GM18526 (cell line): ENCODE results near the gene WDR6.

ENCODE experiments used
- POLR2A ChIP-seq: IDR thresholded peaks from 3 replicates; pipeline ENCODE4 v1.6.1; 2011; ENCODE audit not compliant: insufficient read length; ENCODE audit errors: extremely low read depth

WDR6 gene

GRCh38 chr3:49017229-49017970 is 10.2 kb downstream of the WDR6 start:
- no peak for TF ChIP-seq POLR2A

DNA sequence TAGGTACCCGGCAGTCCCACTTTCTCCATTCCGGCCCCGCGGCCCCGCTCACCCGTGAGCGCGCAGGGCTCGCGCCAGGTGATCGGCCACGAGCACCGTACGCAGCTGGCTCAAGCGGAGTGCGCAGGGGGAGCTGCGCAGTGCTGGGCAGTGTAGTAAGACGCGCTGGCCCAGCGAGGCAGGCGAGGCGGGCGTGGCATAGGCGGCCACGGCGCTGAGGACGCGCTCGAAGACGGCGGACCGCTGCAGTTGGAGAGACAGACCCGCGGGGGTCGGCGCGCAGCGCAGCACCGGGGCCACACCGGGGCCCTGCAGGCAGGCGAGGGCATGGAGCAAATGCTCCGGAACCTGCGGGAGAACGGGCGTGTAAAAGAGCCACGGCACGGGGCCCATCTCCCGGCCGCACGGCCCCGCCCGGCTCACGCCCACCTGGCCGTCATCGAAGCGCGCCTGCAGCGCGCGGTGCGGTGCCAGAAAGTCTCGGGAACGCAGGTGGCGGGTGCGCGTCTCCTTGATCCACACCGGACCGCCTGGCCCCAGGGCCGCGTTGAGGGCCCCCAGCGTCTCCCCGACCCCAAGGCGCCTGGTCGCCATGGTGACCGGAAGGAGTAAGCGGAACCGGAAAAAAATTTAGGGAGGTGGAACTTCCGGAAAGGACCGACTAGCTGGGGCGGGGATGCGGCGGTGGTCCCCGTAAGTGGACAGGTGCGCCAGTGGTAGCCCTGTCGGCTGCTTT is 10.9 kb downstream of the WDR6 start, which contains the start of gene DALRD3:
DALRD3 (minus strand) TSS at position 610 of the 736 bp plus-strand sequence; CDS start at position 594, 16 bp downstream.
- TF ChIP-seq POLR2A: peak; percentile 49

DNA sequence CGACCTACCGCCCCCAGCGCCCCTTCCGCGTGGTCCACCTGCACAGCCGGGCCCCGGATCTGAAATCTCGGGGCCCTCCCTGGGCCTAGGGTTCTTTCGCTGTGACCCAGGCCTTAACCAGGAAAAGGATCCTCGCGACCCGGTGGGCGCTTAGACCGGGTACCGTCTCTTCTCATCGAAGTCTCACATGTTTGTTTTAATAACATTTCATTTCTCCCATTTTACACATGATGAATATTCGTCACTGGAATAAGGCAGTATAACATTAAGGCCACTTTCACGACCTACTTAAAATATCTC is 11.5 kb downstream of the WDR6 start:
- no peak for TF ChIP-seq POLR2A

DNA sequence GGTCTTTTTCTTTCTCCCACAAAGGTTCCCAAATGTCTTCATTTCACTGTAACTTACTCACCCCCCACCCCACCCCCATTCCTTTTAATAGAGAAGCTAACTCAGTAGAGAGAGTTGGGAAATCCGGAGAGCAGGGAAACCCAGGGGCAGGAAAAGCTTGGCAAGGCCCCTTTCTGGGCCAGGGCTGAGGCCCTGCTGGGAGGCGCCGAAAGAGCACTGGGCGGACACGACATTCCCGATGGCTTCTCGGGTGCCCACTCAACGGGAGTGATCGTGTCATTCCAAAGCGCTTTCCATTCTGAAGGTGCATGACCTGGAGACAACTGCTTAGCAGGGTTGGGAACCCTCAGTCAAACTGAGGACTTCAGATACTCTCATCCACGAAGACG is 12.7 kb downstream of the WDR6 start:
- TF ChIP-seq POLR2A: no peak

DNA sequence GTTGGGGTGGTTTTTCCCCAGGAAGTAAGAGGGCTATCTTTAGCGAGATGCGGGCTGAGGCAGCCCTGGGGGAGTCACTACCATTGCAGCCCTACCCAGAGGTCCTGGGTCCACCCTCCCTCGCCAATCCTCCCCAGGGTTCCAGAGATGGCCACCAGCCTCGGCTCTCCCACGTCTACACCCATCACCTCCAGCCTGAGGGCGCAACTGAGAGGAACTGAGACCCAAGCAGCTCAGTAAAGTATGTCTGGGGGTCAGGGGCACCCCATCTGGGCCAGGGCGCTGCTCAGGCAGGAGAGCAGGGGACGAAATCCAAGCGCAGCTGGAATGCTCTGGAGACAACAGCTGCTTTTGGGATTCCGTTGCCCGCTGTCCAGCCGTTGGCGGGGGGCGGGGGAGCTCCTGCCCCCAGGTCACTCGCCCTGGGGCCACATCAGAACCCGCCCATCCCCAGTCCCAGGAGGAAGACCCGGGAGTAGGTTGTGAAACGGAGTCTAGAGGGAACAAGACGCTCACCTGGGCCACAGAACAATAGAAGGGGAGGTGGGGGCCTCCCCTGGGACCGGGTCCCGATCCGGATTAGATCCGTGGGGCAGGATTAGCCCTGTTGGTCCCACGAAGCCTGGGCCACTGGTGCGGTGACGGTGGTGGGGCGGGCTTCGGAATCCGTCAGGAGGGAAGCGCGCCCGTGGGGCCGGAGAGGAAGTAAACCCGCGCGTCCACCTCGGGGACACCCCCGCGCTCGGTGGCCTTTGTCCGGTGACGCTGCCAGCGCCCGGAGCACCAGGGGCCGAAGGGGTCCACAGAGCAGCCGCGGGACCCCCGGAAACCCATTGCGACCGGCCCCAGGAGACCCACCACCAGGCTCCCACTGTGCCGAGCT is 13.4 kb downstream of the WDR6 start:
- TF ChIP-seq POLR2A: peak; percentile 38

GRCh38 chr3:49021213-49021812 is 14.1 kb downstream of the WDR6 start:
- TF ChIP-seq POLR2A: peak; percentile 100

DNA sequence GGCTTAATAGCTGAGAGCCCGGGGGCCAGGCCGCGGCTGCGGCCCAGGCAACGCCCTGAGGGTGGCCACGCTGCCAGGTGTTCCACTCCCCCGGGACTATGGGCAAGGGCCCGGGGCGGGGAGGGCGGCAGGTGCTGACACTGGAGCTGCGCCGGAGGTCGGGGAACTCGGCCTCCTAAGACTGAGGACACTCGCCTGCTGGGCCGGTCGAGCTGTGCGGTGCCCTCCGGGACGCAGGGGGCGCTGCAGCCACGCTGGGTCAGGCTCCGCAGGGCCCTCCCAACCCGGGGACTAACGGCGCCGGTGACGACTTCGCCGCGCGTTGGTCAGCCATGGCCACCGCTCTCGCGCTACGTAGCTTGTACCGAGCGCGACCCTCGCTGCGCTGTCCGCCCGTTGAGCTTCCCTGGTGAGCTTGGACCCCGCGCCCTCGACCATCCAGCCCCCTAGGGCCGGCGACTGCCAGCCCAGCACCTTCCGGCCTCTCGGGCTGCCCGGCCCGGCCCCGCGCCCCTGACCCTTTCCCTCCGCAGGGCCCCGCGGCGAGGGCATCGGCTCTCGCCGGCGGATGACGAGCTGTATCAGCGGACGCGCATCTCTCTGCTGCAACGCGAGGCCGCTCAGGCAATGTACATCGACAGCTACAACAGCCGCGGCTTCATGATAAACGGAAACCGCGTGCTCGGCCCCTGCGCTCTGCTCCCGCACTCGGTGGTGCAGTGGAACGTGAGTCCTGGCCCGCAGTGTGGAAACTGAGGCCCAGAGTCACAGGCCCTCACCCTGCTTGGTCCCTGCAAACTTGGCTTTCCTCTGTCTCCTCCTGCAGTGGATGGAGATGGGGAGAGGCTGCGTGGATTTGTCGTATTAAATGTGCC is 14.9 kb downstream of the WDR6 start, which contains the start of gene NDUFAF3:
NDUFAF3 (plus strand) TSS at position 309 of the 875 bp plus-strand sequence; CDS start at position 333, 24 bp downstream.
- TF ChIP-seq POLR2A: peak; percentile 92

GRCh38 chr3:49022688-49023171 is 15.5 kb downstream of the WDR6 start:
- peak; percentile 37 for TF ChIP-seq POLR2A

DNA sequence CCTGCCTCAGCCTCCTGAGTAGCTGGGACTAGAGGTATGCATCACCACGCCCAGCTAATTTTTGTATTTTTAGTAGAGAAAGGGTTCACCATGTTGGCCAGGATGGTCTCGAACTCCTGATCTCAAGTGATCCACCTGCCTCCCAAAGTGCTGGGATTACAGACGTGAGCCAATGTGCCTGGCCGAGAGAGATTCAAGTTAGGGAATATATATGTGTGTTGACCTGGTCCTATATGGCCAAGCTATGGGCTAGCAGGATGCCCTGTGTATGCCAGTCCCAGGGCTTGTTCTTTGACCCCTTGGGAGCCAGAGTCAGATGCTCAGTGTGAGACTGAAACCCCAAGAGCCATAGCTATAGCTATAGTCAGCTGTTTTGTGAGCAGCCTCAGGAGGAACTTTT is 16.6 kb downstream of the WDR6 start:
- TF ChIP-seq POLR2A: no peak

DNA sequence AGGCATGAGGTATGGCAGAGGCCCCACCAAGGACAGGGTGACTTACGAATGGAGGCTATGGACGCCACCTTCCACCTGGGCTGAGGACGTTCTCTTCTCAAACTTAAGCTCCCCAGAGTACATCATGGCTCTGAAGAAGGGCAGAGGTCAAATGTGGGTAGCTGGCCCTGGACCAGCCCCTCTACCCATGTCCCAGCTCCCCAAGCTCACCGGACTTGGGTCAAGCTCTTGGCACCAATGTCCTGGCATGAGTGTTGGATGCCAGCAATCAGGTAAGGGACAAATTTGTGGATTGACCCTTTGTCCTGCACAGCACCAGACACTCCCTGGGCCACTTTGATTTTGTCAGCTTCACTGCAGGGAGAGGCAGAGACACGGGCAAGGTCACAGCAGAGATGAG is 17.3 kb downstream of the WDR6 start:
- no peak for TF ChIP-seq POLR2A

- TF ChIP-seq POLR2A: no peak
These were observed 18.0 kb downstream of the WDR6 start for GRCh38 chr3:49025005-49025792.

DNA sequence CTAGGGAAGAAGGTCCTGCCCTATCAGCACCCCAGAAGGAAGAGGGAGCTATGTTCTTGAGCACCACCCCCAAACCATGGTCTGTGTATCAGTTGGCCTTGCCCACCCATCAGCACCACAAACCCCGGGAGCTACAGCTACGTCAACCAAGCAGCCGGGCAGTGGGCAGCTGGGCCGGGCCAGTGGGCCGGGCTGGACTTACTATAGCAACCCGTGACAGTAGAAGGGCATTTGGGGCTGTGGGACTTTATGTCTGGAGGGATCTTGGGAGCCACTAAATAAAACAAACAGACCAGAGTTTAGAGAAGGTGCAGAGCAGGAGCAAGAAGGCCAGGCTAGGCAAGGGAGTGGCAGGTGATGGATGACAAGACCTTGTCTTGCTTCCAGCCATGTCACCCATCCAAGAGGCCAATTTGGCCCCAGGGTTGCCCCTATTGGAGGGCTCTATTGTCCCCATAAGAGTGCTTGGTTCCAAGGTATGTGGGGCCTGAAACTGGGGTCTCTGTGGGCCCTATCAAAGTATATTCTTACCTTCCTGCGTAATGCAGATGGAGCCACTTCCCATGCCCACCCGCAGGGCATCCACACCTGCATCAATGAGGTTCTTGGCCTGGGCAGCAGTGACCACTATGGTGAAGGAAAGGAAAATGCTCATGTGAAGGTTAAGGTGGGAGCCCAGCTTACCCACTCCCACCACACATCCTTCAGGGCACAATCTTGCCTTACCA is 18.8 kb downstream of the WDR6 start:
- no peak for TF ChIP-seq POLR2A

DNA sequence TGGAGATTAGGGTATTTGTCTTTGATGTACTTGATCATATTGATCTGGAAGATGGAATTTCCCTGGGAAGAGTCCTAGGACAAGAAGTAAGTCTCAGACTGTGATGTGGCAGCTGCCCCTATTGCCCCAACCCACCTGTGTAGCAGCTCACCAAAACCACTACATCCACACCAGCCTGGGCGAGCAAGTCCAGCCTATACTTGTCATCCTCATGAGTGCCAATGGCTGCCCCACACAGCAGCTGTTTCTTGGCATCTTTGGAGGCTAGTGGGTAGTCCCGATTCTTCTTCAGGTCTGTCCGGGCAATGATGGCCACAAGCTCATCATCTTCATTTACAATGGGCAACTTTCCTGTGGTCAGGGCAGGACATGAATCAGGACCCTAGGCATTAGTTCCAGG is 19.3 kb downstream of the WDR6 start:
- TF ChIP-seq POLR2A: no peak
